Neural cell (in vitro differentiated cells): ENCODE results near the gene EYA2. TPM values are rescaled to one million over a fixed set of nuclear protein-coding genes. Genes with fewer than 3 reads are reported as not detected.

Experiments
- H2AFZ ChIP-seq: fragments of 200-600, 300-800 bp; sonication (generic), shearing (Covaris generic); 2 replicates; pipeline ENCODE4 v1.6.0; 2014; ENCODE audit warnings: low read depth, mild to moderate bottlenecking, antibody characterized with exemption, low read length, moderate library complexity
- H3F3A ChIP-seq: fragments of 200-600 bp; shearing (Covaris generic); 2 replicates; pipeline ENCODE4 v1.6.1; 2016; ENCODE audit warnings: mild to moderate bottlenecking, moderate library complexity, mixed read lengths, antibody characterized with exemption, low read length; ENCODE audit not compliant: insufficient read depth, poor library complexity, severe bottlenecking
- H3K27ac ChIP-seq: fragments of 200-600, 300-800 bp; sonication (generic), shearing (Covaris generic); 2 replicates; pipeline ENCODE4 v1.5.1; 2014; ENCODE audit warnings: mild to moderate bottlenecking, low read length, moderate library complexity
- H3K27me3 ChIP-seq: fragments of 300-800, 200-600 bp; sonication (generic), shearing (Covaris generic); 2 replicates; pipeline ENCODE4 v1.6.0; 2014; ENCODE audit warnings: mild to moderate bottlenecking, low read depth, low read length, moderate library complexity; ENCODE audit not compliant: insufficient read depth
- H3K36me3 ChIP-seq: fragments of 300-800, 200-600 bp; sonication (generic), shearing (Covaris generic); 2 replicates; pipeline ENCODE4 v1.5.1; 2014; ENCODE audit warnings: mild to moderate bottlenecking, antibody characterized with exemption, low read length, moderate library complexity; ENCODE audit not compliant: insufficient read depth
- H3K4me2 ChIP-seq: fragments of 300-800, 200-600 bp; sonication (generic), shearing (Covaris generic); 2 replicates; pipeline ENCODE4 v1.6.0; 2014; ENCODE audit warnings: mild to moderate bottlenecking, low read length
- H3K4me3 ChIP-seq: fragments of 300-800, 200-600 bp; sonication (generic), shearing (Covaris generic); 2 replicates; pipeline ENCODE4 v1.5.1; 2014; ENCODE audit warnings: mild to moderate bottlenecking, low read length, moderate library complexity
- H3K79me2 ChIP-seq: fragments of 200-600 bp; shearing (Covaris generic); replicated peaks from 2 replicates; pipeline ENCODE4 v1.6.0; 2014; ENCODE audit warnings: mild to moderate bottlenecking, low read length, moderate library complexity; ENCODE audit not compliant: insufficient read depth
- H3K9ac ChIP-seq: fragments of 300-800, 200-600 bp; sonication (generic), shearing (Covaris generic); 2 replicates; pipeline ENCODE4 v1.6.1; 2016; ENCODE audit warnings: mild to moderate bottlenecking, low read length, mixed read lengths
- H3K9me2 ChIP-seq: fragments of 200-600 bp; shearing (Covaris generic); 2 replicates; pipeline ENCODE4 v1.6.1; 2016; ENCODE audit warnings: mild to moderate bottlenecking, low read length, mixed read lengths; ENCODE audit not compliant: insufficient read depth
- H3K9me3 ChIP-seq: fragments of 200-600, 300-800 bp; sonication (generic), shearing (Covaris generic); 2 replicates; pipeline ENCODE4 v1.6.1; 2016; ENCODE audit warnings: mild to moderate bottlenecking, mixed run types, low read length, moderate library complexity, mixed read lengths
- H4K20me1 ChIP-seq: fragments of 200-600 bp; shearing (Covaris generic); 2 replicates; pipeline ENCODE4 v1.6.1; 2016; ENCODE audit warnings: mild to moderate bottlenecking, mixed run types; ENCODE audit not compliant: insufficient read depth
- EP300 ChIP-seq: fragments of 450-650 bp; conservative IDR thresholded peaks from 2 replicates; pipeline ENCODE4 v1.6.1; 2014; ENCODE audit warnings: antibody characterized with exemption, mild to moderate bottlenecking, moderate library complexity; ENCODE audit not compliant: poor library complexity, severe bottlenecking
- EZH2 ChIP-seq: fragments of 200-600, 300-800 bp; shearing (Covaris generic), sonication (generic); IDR thresholded peaks from 2 replicates; pipeline ENCODE4 v1.6.1; 2014; ENCODE audit warnings: antibody characterized with exemption, low read length, borderline replicate concordance, mild to moderate bottlenecking; ENCODE audit not compliant: insufficient read depth, poor library complexity, severe bottlenecking
- MXI1 ChIP-seq: fragments of 450-650 bp; conservative IDR thresholded peaks from 2 replicates; pipeline ENCODE4 v1.6.1; 2014; ENCODE audit warnings: antibody characterized with exemption, mild to moderate bottlenecking; ENCODE audit not compliant: poor library complexity, severe bottlenecking
- POLR2AphosphoS5 ChIP-seq: IDR thresholded peaks from 2 replicates; pipeline ENCODE4 v1.6.1; 2012
- RAD21 ChIP-seq: fragments of 450-650 bp; conservative IDR thresholded peaks from 2 replicates; pipeline ENCODE4 v1.6.1; 2014; ENCODE audit warnings: antibody characterized with exemption, mild to moderate bottlenecking, moderate library complexity
- SMC3 ChIP-seq: fragments of 450-650 bp; conservative IDR thresholded peaks from 2 replicates; pipeline ENCODE4 v1.6.1; 2014; ENCODE audit warnings: antibody characterized with exemption, mild to moderate bottlenecking, moderate library complexity; ENCODE audit not compliant: poor library complexity
- TAF1 ChIP-seq: IDR thresholded peaks from 2 replicates; pipeline ENCODE4 v1.6.1; 2012; ENCODE audit warnings: low read depth
- polyA plus RNA-seq: library from polyadenylated mRNA; depleted of rRNA; stranded (reverse); fragments of >200 nt; gene quantifications from 2 replicates; pipeline ENCODE4 v1.2.3, GENCODE V29; 2014
- TF ChIP-seq, protein P1 (sequence below): fragments of 450-650 bp; IDR thresholded peaks from 2 replicates; pipeline ENCODE4 v1.5.1; 2014; ENCODE audit warnings: antibody characterized with exemption, mild to moderate bottlenecking, moderate library complexity; ENCODE audit not compliant: poor library complexity, severe bottlenecking
- TF ChIP-seq, protein P2 (sequence below): IDR thresholded peaks from 2 replicates; pipeline ENCODE4 v1.6.1; 2012; ENCODE audit warnings: borderline replicate concordance

EYA2 gene
- polyA plus RNA-seq, 1 donor from 2014 or later, result 0.88 TPM

DNA sequence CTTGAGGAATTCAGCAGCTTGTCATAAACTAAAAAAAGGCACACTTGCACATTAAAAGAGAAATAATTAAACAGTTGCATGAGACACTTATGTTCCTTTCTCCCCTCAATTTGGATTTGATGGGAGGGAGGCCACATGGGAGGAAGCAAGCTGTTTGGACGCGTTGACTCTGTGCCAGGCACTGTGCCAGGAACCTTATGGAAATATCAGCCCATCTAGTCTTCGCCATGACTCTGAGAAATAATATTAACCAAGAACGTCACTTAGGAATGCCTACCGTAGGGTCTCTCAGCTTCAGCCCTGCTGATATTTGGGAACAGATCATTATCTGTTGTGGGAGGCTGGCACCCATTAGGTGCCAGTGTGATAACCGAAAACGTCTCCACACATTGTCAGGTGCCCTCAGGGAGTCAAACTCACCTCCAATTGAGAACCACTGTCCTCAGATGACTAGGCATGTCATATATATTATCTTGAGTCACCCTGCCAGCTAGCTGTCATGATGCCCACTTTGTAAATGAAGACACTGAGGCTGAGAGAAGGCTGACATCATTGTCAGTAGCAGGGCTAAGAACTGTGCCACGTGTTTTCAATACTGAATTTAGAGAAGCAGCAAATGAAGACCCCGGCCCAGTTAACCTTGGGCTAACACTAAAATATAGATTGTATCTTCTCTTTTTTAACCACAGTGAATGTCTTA, 36.1 kb downstream of the EYA2 start:
- Histone ChIP-seq H3K9ac (no peak overlapping the region), H3K9me3 (no peaks in the 10 kb centered on the region), H3K4me3 (no peak overlapping the region), H3K36me3 (no peaks in the 10 kb centered on the region), H3K27me3 (no peaks in the 10 kb centered on the region), H3K79me2 (no peaks in the 10 kb centered on the region), H3K4me2 (no peak overlapping the region), H3K27ac (no peak overlapping the region), H4K20me1 (no peaks in the 10 kb centered on the region), H2AFZ (no peak overlapping the region), H3F3A (no peaks in the 10 kb centered on the region), H3K9me2 (no peaks in the 10 kb centered on the region)
- TF ChIP-seq TAF1 (no peak), SMC3 (no peak), RAD21 (no peak), EP300 (no peak), EZH2 (no peak), POLR2AphosphoS5 (no peak), MXI1 (no peak)
- TF ChIP-seq, protein P1, sequence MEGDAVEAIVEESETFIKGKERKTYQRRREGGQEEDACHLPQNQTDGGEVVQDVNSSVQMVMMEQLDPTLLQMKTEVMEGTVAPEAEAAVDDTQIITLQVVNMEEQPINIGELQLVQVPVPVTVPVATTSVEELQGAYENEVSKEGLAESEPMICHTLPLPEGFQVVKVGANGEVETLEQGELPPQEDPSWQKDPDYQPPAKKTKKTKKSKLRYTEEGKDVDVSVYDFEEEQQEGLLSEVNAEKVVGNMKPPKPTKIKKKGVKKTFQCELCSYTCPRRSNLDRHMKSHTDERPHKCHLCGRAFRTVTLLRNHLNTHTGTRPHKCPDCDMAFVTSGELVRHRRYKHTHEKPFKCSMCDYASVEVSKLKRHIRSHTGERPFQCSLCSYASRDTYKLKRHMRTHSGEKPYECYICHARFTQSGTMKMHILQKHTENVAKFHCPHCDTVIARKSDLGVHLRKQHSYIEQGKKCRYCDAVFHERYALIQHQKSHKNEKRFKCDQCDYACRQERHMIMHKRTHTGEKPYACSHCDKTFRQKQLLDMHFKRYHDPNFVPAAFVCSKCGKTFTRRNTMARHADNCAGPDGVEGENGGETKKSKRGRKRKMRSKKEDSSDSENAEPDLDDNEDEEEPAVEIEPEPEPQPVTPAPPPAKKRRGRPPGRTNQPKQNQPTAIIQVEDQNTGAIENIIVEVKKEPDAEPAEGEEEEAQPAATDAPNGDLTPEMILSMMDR, result no peak
- TF ChIP-seq, protein P2, sequence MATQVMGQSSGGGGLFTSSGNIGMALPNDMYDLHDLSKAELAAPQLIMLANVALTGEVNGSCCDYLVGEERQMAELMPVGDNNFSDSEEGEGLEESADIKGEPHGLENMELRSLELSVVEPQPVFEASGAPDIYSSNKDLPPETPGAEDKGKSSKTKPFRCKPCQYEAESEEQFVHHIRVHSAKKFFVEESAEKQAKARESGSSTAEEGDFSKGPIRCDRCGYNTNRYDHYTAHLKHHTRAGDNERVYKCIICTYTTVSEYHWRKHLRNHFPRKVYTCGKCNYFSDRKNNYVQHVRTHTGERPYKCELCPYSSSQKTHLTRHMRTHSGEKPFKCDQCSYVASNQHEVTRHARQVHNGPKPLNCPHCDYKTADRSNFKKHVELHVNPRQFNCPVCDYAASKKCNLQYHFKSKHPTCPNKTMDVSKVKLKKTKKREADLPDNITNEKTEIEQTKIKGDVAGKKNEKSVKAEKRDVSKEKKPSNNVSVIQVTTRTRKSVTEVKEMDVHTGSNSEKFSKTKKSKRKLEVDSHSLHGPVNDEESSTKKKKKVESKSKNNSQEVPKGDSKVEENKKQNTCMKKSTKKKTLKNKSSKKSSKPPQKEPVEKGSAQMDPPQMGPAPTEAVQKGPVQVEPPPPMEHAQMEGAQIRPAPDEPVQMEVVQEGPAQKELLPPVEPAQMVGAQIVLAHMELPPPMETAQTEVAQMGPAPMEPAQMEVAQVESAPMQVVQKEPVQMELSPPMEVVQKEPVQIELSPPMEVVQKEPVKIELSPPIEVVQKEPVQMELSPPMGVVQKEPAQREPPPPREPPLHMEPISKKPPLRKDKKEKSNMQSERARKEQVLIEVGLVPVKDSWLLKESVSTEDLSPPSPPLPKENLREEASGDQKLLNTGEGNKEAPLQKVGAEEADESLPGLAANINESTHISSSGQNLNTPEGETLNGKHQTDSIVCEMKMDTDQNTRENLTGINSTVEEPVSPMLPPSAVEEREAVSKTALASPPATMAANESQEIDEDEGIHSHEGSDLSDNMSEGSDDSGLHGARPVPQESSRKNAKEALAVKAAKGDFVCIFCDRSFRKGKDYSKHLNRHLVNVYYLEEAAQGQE, result no peak

DNA sequence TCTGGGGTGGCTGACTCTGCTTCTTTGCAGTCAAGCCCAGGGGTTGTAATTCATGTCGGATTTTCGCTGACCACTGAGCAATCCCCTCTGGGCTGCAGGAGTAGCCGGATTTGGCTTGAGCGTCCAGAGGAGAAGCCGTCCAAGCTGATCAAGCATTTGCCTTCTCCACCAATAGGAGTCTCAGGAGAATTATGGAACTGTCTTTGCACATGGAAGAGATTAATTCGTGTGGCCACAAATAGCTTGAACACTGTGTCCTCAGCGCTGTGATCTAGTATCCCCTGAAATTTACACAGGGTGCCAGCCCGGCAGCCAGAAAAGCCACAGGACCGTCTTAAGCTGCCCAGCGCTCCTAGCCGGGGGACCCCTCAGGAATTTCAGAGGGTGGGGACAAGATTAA, 37.1 kb downstream of the EYA2 start:
- Histone ChIP-seq H3K27ac (no peak overlapping the region), H3K9ac (no peak overlapping the region)

More for the DNA sequence above, 37.1 kb downstream of the EYA2 start:
- Histone ChIP-seq H3K36me3 (no peaks in the 10 kb centered on the region), H3K79me2 (no peaks in the 10 kb centered on the region), H3K9me2 (no peaks in the 10 kb centered on the region), H2AFZ (no peak overlapping the region), H4K20me1 (no peaks in the 10 kb centered on the region), H3K9me3 (no peaks in the 10 kb centered on the region), H3K4me2 (no peak overlapping the region), H3F3A (no peaks in the 10 kb centered on the region), H3K4me3 (no peak overlapping the region), H3K27me3 (no peaks in the 10 kb centered on the region)
- TF ChIP-seq POLR2AphosphoS5 (no peak), SMC3 (no peak), RAD21 (no peak), EZH2 (no peak), TAF1 (no peak), MXI1 (no peak), EP300 (no peak)
- TF ChIP-seq, protein P2, result no peak
- TF ChIP-seq, protein P1, result no peak
